Measurements from ENCODE around the gene CD47. TPM values are rescaled to one million over a fixed set of nuclear protein-coding genes. Genes with fewer than 3 reads are reported as not detected.

CD47 gene
- total and polyA plus RNA-seq, 2 of the 4 experiments (the other 2 are of a cell fraction): 45.9 to 52.0 TPM

DNA sequence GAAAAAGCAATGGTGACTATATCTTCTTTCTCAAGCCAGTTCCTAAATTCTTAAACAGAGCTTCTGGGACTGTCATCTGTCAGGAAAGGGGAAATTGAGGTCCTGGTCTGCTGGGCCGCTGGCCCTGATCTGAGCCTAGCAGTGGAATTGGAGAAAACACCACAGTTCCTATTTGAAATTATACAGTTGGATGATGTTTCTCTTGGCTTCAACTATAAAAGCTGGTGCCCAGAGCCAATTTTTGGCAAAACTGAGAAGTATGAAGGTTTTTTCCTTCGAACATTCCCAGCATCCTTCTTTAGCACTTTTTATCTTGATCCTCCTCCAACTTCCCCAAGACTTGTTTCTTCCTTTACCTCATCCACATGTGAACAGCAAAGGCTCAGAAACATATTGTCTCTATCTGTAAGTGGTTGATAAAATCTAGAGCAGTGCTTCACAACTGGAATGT is 83.9 kb downstream of the CD47 start:
- Histone ChIP-seq H3K4ac (ENCODE audit: low read depth, low read length) (no peak overlapping the region), H3K4me3 (ENCODE audit: insufficient read depth, low read depth, low read length) (no peak overlapping the region), H4K91ac (ENCODE audit: insufficient read depth, low read depth, low read length) (no peak overlapping the region), H4K8ac (ENCODE audit: low read depth in 2 of 2, low read length in 2 of 2) (no peak overlapping the region), H2BK20ac (ENCODE audit: low read depth, low read length) (no peak overlapping the region), H3K4me1 (ENCODE audit: control insufficient read depth, insufficient read depth, low read length) (no peaks in the 10 kb centered on the region), H3K14ac (replicated peaks; ENCODE audit: low read depth, low read length) (no peak overlapping the region), H3K79me1 (ENCODE audit: low read depth in 1 of 2, low read length in 2 of 2) (no peaks in the 10 kb centered on the region), H2AK5ac (ENCODE audit: low read depth, low read length) (no peak overlapping the region), H2AFZ (replicated peaks; ENCODE audit: low read length, poor library complexity) (no peak overlapping the region), H3K9ac (ENCODE audit: low read depth, low read length) (no peak overlapping the region), H3K9me3 (ENCODE audit: control insufficient read depth, insufficient read depth, low read length) (no peaks in the 10 kb centered on the region), H4K20me1 (ENCODE audit: insufficient read depth, low read length) (no peaks in the 10 kb centered on the region), H2AK9ac (replicated peaks; ENCODE audit: low read depth, low read length, poor library complexity) (no peak overlapping the region), H2BK5ac (ENCODE audit: low read depth, low read length, poor library complexity, severe bottlenecking) (no peak overlapping the region), H2BK120ac (ENCODE audit: low read depth, low read length) (no peak overlapping the region), H3K27ac (ENCODE audit: insufficient read depth, low read length) (no peak overlapping the region), H3K36me3 (ENCODE audit: control insufficient read depth, insufficient read depth, low read length) (no peaks in the 10 kb centered on the region), H3K4me2 (ENCODE audit: low read depth, low read length) (no peak overlapping the region), H3K56ac (ENCODE audit: extremely low read depth, insufficient read depth, low read length) (no peak overlapping the region), H3K27me3 (ENCODE audit: control insufficient read depth, insufficient read depth, low read length) (peaks cover 6% of the 10 kb centered on the region), H2BK15ac (ENCODE audit: low read depth, low read length) (no peak overlapping the region), H4K5ac (ENCODE audit: low read depth, low read length) (no peak overlapping the region), H3K18ac (ENCODE audit: low read depth, low read length) (no peak overlapping the region), H3K9me1 (ENCODE audit: insufficient read depth, low read length) (no peaks in the 10 kb centered on the region), H3K23ac (ENCODE audit: low read depth, low read length) (no peak overlapping the region)
- dilution Hi-C loops (cut with HindIII; ENCODE audit: low sequenced_read_pairs, unreplicated experiment) (no loop called here), intact Hi-C loops (cut with micrococcal nuclease) (no loop called here), in situ Hi-C loops (cut with MboI; ENCODE audit: low sequenced_read_pairs) (no loop called here)
- TF ChIP-seq RFX5 (IDR thresholded peaks at IDR 0.05; ENCODE audit: low read depth, low read length) (no peak), NFE2L2 (IDR thresholded peaks at IDR 0.05; ENCODE audit: low read depth, low read length) (no peak), SMC3 (IDR thresholded peaks at IDR 0.05; ENCODE audit: low read depth, low read length) (no peak)
- DNase-seq: no peak
- BruUV-seq (replicated peaks): no TSS peak
- CTCF ChIA-PET: no interaction called here
- no peak for ATAC-seq (ENCODE audit: low read depth)
- POLR2A ChIA-PET (ENCODE audit: unreplicated experiment): no interaction called here
- no CpG with 5 or more reads among the region's 2 CpGs for WGBS, 2 experiments (ENCODE audit: extremely low coverage in 2 of 2, insufficient read length in 1 of 2)

Data from IMR-90 (cell line).